H54 (cell line): ENCODE data around the gene PCBP3.

Source experiments
- DNase-seq: peaks from one replicate; pipeline ENCODE4 v3.0.0; 2011; ENCODE audit warnings: low spot score, mixed read lengths; ENCODE audit not compliant: insufficient read length
- FAIRE-seq: peaks from 3 replicates; lab custom pipeline; 2011; peaks lifted over from hg19 to GRCh38; lab: Jason Lieb, UNC
- POLR2A ChIP-seq: IDR thresholded peaks from 2 replicates; pipeline ENCODE4 v1.6.1; 2011; ENCODE audit warnings: low read depth, mild to moderate bottlenecking, low read length

Gene PCBP3

GRCh38 chr21:45816794-45817193, 173.3 kb downstream of the PCBP3 start:
- no peak for DNase-seq
- TF ChIP-seq POLR2A, result no peak
- no peak for FAIRE-seq

DNA sequence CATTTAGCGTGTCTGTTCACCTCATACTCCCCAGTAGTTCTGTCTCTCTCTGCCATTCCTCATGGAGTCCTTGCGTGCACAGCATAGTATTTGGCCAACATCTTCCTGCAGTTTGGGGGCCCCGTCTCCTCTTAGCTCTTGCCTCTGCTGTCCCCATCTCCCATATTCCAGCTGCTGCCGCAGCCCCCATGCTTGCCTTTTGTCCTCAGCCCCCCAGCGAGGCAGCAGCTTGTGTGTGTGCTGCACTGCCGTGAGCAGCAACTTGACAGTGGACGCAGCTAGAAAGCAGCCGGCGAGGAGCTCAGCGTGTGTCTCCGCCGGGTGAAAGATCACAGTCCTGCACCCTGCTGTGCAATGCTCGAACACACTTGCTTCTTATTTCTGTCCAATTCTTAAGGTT, 173.8 kb downstream of the PCBP3 start:
- DNase-seq (no peak), FAIRE-seq (no peak)
- TF ChIP-seq POLR2A, result no peak

DNA sequence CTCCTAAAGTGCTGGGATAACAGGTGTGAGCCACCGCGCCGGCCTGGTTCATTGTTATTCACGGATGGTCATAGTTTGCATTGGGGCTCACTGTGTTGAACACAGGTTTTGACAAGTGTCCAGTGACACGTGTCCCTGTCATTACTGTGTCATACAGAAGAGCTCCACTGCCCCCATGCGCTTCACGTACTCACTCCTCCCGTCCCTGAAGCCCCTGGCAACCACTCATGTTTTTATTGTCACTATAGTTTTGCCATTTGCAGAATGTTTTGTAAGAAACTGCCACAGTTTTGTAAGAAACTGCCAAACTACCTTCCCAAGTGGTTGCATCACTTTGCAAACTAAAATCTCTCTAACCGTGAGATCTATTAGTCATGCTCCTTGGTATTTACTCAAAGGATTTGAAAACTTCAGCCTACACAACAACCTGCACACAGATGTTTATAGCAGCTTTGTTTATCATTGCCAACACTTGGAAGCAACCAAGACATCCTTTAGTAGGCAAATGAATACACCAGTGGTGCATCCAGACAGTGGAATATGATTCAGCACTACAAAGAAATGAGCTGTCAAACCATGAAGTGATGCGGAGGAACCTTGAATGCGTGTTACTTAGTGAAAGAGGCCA, 174.9 kb downstream of the PCBP3 start:
- no peak for TF ChIP-seq POLR2A
- DNase-seq, result peak; percentile 31
- FAIRE-seq, result no peak

DNA sequence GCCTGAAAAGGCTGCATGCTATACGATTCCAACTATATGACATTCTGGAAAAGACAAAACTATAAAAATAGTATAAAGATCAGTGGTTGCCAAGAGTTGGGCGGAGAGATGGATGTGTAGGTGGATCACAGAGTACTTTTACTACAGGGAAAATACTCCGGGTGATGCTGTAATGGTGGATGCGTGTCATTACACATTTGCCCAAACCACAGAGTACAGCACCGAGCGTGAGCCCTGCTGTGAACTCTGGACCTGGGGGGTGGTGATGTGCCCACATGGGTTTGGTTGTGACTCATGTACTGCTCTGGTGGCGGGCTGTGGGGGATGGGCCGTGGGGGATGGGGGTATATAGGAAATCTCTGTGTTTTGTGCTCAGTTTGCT, 175.4 kb downstream of the PCBP3 start:
- DNase-seq (peak; percentile 73), FAIRE-seq (no peak)
- TF ChIP-seq POLR2A, result no peak

DNA sequence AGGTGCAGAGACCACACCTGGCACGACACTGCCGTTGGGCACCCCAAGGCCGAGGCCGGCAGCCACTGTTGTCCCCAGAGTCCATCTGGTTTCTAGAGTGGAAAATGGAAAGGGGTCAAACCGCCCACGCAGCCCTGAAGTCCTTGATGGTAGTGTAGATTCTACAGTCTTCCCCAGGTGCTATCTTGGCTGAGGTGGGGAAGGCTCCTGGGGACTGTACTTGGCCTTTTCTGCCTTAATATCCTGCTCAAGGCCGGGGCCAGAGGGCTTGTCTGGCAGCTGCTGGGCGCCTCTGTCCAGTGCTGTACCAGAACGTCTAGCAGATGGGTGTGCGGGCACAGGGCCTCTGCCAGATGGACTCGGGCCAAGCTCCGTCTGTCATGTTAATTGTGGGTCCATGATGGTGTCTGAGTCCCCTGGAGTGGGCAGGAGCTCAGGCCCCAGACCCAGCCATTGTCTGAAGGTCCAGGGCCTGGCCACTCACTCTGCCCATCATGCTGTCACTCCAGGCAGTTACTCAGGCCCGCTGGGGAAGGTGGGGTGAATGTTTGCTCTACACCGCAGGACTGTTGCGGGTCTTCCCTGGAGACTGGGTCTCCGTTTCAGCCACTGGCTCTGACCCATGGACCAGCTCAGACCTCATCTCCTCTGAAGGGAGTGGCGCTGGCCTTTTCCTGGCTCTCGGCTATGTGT, 176.1 kb downstream of the PCBP3 start:
- no peak for TF ChIP-seq POLR2A
- DNase-seq, result no peak
- no peak for FAIRE-seq

DNA sequence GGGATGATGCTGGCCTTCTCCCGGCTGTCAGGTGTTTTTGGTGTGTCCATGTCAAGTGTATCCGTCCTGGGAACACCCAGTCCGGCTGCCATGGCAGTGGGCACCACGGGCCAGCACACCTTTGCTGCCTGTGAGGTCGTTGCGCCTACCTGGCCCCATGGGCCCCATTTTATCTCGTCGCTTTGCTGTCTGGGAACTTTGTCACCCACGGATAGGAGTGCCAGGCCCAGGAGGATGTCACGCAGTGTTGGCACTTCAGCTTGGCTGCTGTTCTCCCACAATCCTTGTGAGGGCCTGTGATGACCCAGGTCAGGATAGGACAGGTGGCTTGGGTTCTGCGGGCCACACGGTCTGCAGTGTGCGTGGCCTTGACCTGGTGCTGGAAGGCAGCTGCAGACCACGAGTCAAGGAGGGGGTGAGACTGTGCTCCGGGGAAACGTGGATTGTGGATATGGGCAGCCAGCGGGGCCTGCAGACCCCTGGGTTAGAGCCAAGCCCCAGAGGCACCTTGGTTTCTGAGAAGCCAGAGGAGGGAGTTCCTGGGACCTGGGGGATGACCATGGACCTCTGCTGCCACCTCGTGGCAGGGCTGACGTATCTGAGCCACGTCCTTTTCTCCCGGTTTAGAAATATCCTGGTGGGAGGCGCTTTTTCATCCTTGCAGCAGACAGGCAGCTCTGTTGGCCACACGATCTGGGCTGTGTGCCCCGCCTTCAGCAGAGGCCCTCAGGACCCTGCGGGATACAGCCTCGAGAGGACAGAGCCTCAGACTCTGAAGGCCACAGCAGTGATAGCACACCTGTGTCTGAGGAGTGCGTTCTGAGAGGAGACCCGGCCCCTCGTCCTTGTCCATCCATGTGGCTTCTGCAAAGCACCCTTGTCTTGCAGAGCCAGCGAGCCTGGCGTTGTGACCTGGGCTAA, 176.9 kb downstream of the PCBP3 start:
- FAIRE-seq (no peak), DNase-seq (peak; percentile 97)
- no peak for TF ChIP-seq POLR2A

GRCh38 chr21:45821315-45821962, 177.9 kb downstream of the PCBP3 start:
- no peak for TF ChIP-seq POLR2A
- no peak for FAIRE-seq
- no peak for DNase-seq

- FAIRE-seq (no peak), DNase-seq (no peak)
- TF ChIP-seq POLR2A, result no peak
These were observed 178.5 kb downstream of the PCBP3 start for GRCh38 chr21:45821998-45822397.

- TF ChIP-seq POLR2A, result no peak
- DNase-seq (no peak), FAIRE-seq (no peak)
These were observed 179.0 kb downstream of the PCBP3 start for GRCh38 chr21:45822429-45823099.

GRCh38 chr21:45823100-45823681, 179.7 kb downstream of the PCBP3 start:
- DNase-seq (no peak), FAIRE-seq (no peak)
- TF ChIP-seq POLR2A, result no peak

GRCh38 chr21:45824546-45825215, 181.2 kb downstream of the PCBP3 start:
- DNase-seq, result no peak
- TF ChIP-seq POLR2A, result no peak
- no peak for FAIRE-seq

DNA sequence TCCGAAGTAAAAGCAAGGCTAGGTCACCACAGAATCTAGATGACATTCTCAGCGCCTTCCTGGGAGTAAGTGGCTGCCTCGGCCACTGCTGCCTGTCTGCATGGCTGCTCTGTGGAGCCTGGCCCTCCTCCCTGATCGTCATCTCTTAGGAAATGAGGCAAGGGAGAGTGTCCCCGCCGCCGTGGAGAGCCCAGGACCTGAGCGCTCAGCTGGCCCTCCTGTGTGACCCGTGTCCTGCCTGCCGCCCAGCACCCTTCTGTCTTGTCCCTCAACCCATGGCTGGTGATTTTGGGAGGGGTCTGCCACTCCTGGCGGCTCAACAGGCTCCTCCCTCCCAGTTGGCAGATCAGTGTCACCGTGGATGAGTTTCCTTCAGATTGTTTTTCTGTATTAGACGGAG, 181.7 kb downstream of the PCBP3 start:
- no peak for DNase-seq
- no peak for FAIRE-seq
- TF ChIP-seq POLR2A, result no peak
